ENCODE measurements around the gene TMEM271. TPM values are rescaled to one million over a fixed set of nuclear protein-coding genes. Genes with fewer than 3 reads are reported as not detected.

Gene TMEM271
- 13.5 TPM for total RNA-seq

GRCh38 chr4:576245-576821 is at the start of gene TMEM271:
TMEM271 (minus strand) TSS chr4:576295; CDS start chr4:576062, 233 bp downstream.

GRCh38 chr4:624705-625590 is 48.9 kb upstream of the TMEM271 start, which contains the start of gene PDE6B:
PDE6B (plus strand) TSS chr4:625573; CDS start chr4:625627, 54 bp downstream.

Other genes with a start within 250 kb of the TMEM271 start
- 85.4 TPM for gene ZNF141, start 238.5 kb downstream of the TMEM271 start, total RNA-seq
- gene ZNF721, start 77.1 kb downstream of the TMEM271 start, total RNA-seq, result 70.1 TPM
- 71.7 TPM for gene PIGG, start 77.1 kb downstream of the TMEM271 start, total RNA-seq
- gene PDE6B, start 49.3 kb upstream of the TMEM271 start, total RNA-seq, result 3.4 TPM
- gene ATP5ME, start 98.0 kb upstream of the TMEM271 start, total RNA-seq, result 86.1 TPM
- 8.1 TPM for gene MYL5, start 98.2 kb upstream of the TMEM271 start, total RNA-seq
- 0.31 TPM for gene SLC49A3, start 112.9 kb upstream of the TMEM271 start, total RNA-seq
- 100 TPM for gene PCGF3, start 129.5 kb upstream of the TMEM271 start, total RNA-seq
- 2.5 TPM for gene CPLX1, start 249.8 kb upstream of the TMEM271 start, total RNA-seq

All from parietal lobe (tissue), 1 donor.